Measurements from ENCODE around the gene CAT. TPM values are rescaled to one million over a fixed set of nuclear protein-coding genes. Genes with fewer than 3 reads are reported as not detected.

The CAT gene
- polyA plus RNA-seq, 1 of the 3 experiments (the other 2 are of a cell fraction): 26.6 TPM

- no peak overlapping the region for H3K9ac ChIP-seq
- H3F3A ChIP-seq (replicated peaks; ENCODE audit: insufficient read depth): no peaks in the 10 kb centered on the region
- H3K4me3 ChIP-seq (ENCODE audit: low read depth in 2 of 2, low read length in 1 of 2): no peak overlapping the region
- H3K79me2 ChIP-seq (ENCODE audit: insufficient read depth): no peaks in the 10 kb centered on the region
- TF ChIP-seq GABPA (IDR thresholded peaks at IDR 0.05; ENCODE audit: low read depth): no peak
- TF ChIP-seq YY1 (IDR thresholded peaks at IDR 0.05; ENCODE audit: low read depth): no peak
- TF ChIP-seq MAX (IDR thresholded peaks at IDR 0.05; ENCODE audit: low read depth): no peak
- no peak for TF ChIP-seq TAF1 (IDR thresholded peaks at IDR 0.05; ENCODE audit: borderline replicate concordance, low read depth, low read length)
- no peak for TF ChIP-seq RCOR1 (IDR thresholded peaks at IDR 0.05; ENCODE audit: low read length)
- no peak for TF ChIP-seq SMC3 (IDR thresholded peaks at IDR 0.05; ENCODE audit: low read depth, low read length)
- no peak for TF ChIP-seq REST (IDR thresholded peaks at IDR 0.05; ENCODE audit: low read depth, low read length)
- TF ChIP-seq NFIC (IDR thresholded peaks at IDR 0.05; ENCODE audit: borderline replicate concordance): no peak
- TF ChIP-seq RFX5 (IDR thresholded peaks at IDR 0.05; ENCODE audit: low read length): no peak
- no peak for TF ChIP-seq NRF1 (IDR thresholded peaks at IDR 0.05; ENCODE audit: low read depth, low read length)
- no peak for TF ChIP-seq ELF1 (IDR thresholded peaks at IDR 0.05)
- no peak for TF ChIP-seq POLR2AphosphoS5 (IDR thresholded peaks at IDR 0.05; ENCODE audit: low read depth, low read length)
- TF ChIP-seq USF1 (IDR thresholded peaks at IDR 0.05; ENCODE audit: borderline replicate concordance, low read depth): no peak
- no peak for TF ChIP-seq ZBTB33 (IDR thresholded peaks at IDR 0.05; ENCODE audit: borderline replicate concordance, low read depth)
- no peak for TF ChIP-seq GATA2 (CRISPR knock-in tag; IDR thresholded peaks at IDR 0.05)
- no peak for TF ChIP-seq RXRA (IDR thresholded peaks at IDR 0.05; ENCODE audit: borderline replicate concordance, low read depth)
- no peak for TF ChIP-seq PBX3 (IDR thresholded peaks at IDR 0.05)
- TF ChIP-seq USF2 (IDR thresholded peaks at IDR 0.05; ENCODE audit: borderline replicate concordance, low read depth, low read length): no peak
- TF ChIP-seq MXI1 (IDR thresholded peaks at IDR 0.05; ENCODE audit: low read depth, low read length): no peak
- peaks cover 3 to 15% of the 10 kb centered on the region in 2 experiments for H3K36me3 ChIP-seq (replicated peaks in 1 of 2; ENCODE audit: control insufficient read depth in 1 of 2, insufficient read depth in 2 of 2, low read length in 1 of 2)
- H3K27me3 ChIP-seq (ENCODE audit: insufficient read depth): peaks cover 2% of the 10 kb centered on the region; the same call in 1 of the 2 replicates
- no peak overlapping the region for H3K4me2 ChIP-seq
- no peaks in the 10 kb centered on the region for H4K20me1 ChIP-seq (ENCODE audit: insufficient read depth)
- H3K27ac ChIP-seq (ENCODE audit: low read depth in 2 of 2, low read length in 1 of 2): no peak overlapping the region
- no peaks in the 10 kb centered on the region for H3K9me3 ChIP-seq
- no peaks in the 10 kb centered on the region for H3K4me1 ChIP-seq (ENCODE audit: control insufficient read depth in 1 of 2, insufficient read depth in 2 of 2, low read depth in 1 of 2, low read length in 1 of 2)
- POLR2A ChIA-PET: no interaction called here
- H2AFZ ChIP-seq (ENCODE audit: low read depth): no peak overlapping the region
- H3K9me2 ChIP-seq: no peaks in the 10 kb centered on the region
- WGBS (ENCODE audit: low lambda C conversion rate): 82% methylated on average over 4 of the region's 4 CpGs
- CTCF ChIA-PET: interaction anchor here (1.2 to 4.8 kb wide), 4 partner anchors 9 to 111 kb away, joined by 3 to 19 read pairs (median 10); no protein-coding TSS in a partner anchor
- no peak for DNase-seq
Observed at GRCh38 chr11:34476849-34477248, 38.1 kb downstream of the CAT start.
